Measurements from ENCODE around the gene DDX47. TPM values are rescaled to one million over a fixed set of nuclear protein-coding genes. Genes with fewer than 3 reads are reported as not detected.

The DDX47 gene
- polyA plus RNA-seq, 1 of the 3 experiments (the other 2 are of a cell fraction): 68.4 TPM

DNA sequence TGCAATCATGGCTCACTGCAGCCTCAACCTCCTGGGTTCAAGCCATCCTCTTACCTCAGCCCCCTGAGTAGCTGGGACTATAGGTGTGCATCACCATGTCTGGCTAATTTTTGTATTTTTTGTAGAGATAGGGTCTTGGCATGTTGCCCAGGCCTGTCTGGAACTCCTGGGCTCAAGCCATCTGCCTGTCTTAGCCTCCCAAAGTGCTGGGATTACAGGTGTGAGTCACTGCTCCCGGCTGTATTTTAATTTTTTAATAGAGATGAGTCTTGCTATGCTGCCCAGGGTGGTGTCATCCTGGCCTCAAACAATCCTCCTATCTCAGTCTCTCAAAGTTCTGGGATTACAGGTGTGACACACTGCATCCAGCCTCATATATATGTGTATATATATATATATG is 46.5 kb downstream of the DDX47 start:
- H3K9ac ChIP-seq: no peak overlapping the region
- ChIA-PET CTCF (no interaction called here), POLR2A (no interaction called here)
- no peak for DNase-seq
- WGBS (ENCODE audit: low lambda C conversion rate): 14% methylated on average over 1 of the region's 1 CpG
- H3K4me2 ChIP-seq: no peak overlapping the region
- H4K20me1 ChIP-seq (ENCODE audit: insufficient read depth): no peaks in the 10 kb centered on the region
- no peaks in the 10 kb centered on the region for H3K79me2 ChIP-seq (ENCODE audit: insufficient read depth)
- no peak overlapping the region for H2AFZ ChIP-seq (ENCODE audit: low read depth)
- H3K27ac ChIP-seq (ENCODE audit: low read depth in 2 of 2, low read length in 1 of 2): no peak overlapping the region
- TF ChIP-seq RXRA (IDR thresholded peaks at IDR 0.05; ENCODE audit: borderline replicate concordance, low read depth) (no peak), TCF12 (IDR thresholded peaks at IDR 0.05) (0 out of 2 replicates have a peak, but pooled peaks have one; percentile 15), RCOR1 (IDR thresholded peaks at IDR 0.05; ENCODE audit: low read length) (no peak), POLR2AphosphoS5 (IDR thresholded peaks at IDR 0.05; ENCODE audit: low read depth, low read length) (no peak), JUND (IDR thresholded peaks at IDR 0.05) (no peak; the same call in 1 of the 2 replicates), EP300 (IDR thresholded peaks at IDR 0.05; ENCODE audit: borderline replicate concordance in 1 of 2, low read depth in 1 of 2, low read length in 1 of 2) (no peak), FOSL2 (IDR thresholded peaks at IDR 0.05; ENCODE audit: borderline replicate concordance, low read depth) (peak; percentile 5; the same call in 1 of the 2 replicates), NFIC (IDR thresholded peaks at IDR 0.05; ENCODE audit: borderline replicate concordance) (peak; percentile 48)
- TF ChIP-seq, protein P1, sequence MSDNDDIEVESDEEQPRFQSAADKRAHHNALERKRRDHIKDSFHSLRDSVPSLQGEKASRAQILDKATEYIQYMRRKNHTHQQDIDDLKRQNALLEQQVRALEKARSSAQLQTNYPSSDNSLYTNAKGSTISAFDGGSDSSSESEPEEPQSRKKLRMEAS (IDR thresholded peaks at IDR 0.05; ENCODE audit: low read depth): no peak
- TF ChIP-seq, protein P2, sequence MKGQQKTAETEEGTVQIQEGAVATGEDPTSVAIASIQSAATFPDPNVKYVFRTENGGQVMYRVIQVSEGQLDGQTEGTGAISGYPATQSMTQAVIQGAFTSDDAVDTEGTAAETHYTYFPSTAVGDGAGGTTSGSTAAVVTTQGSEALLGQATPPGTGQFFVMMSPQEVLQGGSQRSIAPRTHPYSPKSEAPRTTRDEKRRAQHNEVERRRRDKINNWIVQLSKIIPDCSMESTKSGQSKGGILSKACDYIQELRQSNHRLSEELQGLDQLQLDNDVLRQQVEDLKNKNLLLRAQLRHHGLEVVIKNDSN (IDR thresholded peaks at IDR 0.05; ENCODE audit: borderline replicate concordance, low read depth): no peak
- TF ChIP-seq, protein P3, sequence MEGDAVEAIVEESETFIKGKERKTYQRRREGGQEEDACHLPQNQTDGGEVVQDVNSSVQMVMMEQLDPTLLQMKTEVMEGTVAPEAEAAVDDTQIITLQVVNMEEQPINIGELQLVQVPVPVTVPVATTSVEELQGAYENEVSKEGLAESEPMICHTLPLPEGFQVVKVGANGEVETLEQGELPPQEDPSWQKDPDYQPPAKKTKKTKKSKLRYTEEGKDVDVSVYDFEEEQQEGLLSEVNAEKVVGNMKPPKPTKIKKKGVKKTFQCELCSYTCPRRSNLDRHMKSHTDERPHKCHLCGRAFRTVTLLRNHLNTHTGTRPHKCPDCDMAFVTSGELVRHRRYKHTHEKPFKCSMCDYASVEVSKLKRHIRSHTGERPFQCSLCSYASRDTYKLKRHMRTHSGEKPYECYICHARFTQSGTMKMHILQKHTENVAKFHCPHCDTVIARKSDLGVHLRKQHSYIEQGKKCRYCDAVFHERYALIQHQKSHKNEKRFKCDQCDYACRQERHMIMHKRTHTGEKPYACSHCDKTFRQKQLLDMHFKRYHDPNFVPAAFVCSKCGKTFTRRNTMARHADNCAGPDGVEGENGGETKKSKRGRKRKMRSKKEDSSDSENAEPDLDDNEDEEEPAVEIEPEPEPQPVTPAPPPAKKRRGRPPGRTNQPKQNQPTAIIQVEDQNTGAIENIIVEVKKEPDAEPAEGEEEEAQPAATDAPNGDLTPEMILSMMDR (IDR thresholded peaks at IDR 0.05): no peak
- H3K9me2 ChIP-seq: no peaks in the 10 kb centered on the region
- no peaks in the 10 kb centered on the region for H3F3A ChIP-seq (replicated peaks; ENCODE audit: insufficient read depth)
- H3K4me3 ChIP-seq (ENCODE audit: low read depth in 2 of 2, low read length in 1 of 2): no peak overlapping the region
- no peaks in the 10 kb centered on the region for H3K4me1 ChIP-seq (ENCODE audit: control insufficient read depth in 1 of 2, insufficient read depth in 2 of 2, low read depth in 1 of 2, low read length in 1 of 2)
- no peaks in the 10 kb centered on the region for H3K27me3 ChIP-seq (ENCODE audit: insufficient read depth)
- no peaks in the 10 kb centered on the region for H3K9me3 ChIP-seq
- H3K36me3 ChIP-seq (replicated peaks in 1 of 2; ENCODE audit: control insufficient read depth in 1 of 2, insufficient read depth in 2 of 2, low read length in 1 of 2): no peaks in the 10 kb centered on the region

DNA sequence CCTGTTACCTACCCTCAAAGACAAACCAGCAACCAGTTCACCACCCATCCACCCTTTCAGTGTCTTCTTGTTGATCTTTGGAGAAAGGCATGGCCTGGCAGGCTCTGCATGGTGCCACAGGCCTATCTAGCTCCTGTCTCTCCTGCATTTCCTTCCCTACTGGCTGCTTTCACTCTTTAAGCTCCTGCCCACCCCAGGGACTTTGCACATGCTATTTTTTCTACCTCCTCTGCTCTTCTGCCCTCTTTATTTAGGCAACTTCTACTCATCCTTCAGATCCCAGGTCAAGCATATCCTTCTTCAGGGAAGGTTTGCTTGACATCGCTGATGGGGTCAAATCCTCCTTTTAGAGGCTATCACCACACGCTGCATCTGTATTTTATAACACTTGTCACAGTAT is 51.1 kb downstream of the DDX47 start:
- H3K4me1 ChIP-seq (ENCODE audit: control insufficient read depth in 1 of 2, insufficient read depth in 2 of 2, low read depth in 1 of 2, low read length in 1 of 2): no peaks in the 10 kb centered on the region
- WGBS (ENCODE audit: low lambda C conversion rate): 96% methylated on average over 2 of the region's 2 CpGs
- no peak overlapping the region for H3K27ac ChIP-seq (ENCODE audit: low read depth in 2 of 2, low read length in 1 of 2)
- H2AFZ ChIP-seq (ENCODE audit: low read depth): no peak overlapping the region
- H3K36me3 ChIP-seq (replicated peaks in 1 of 2; ENCODE audit: control insufficient read depth in 1 of 2, insufficient read depth in 2 of 2, low read length in 1 of 2): no peaks in the 10 kb centered on the region
- no peaks in the 10 kb centered on the region for H3K9me3 ChIP-seq
- no peaks in the 10 kb centered on the region for H3K9me2 ChIP-seq
- peaks cover 12% of the 10 kb centered on the region for H3F3A ChIP-seq (replicated peaks; ENCODE audit: insufficient read depth)
- no peaks in the 10 kb centered on the region for H4K20me1 ChIP-seq (ENCODE audit: insufficient read depth)
- no peak overlapping the region for H3K9ac ChIP-seq
- H3K4me2 ChIP-seq: no peak overlapping the region
- no peak for DNase-seq
- H3K4me3 ChIP-seq (ENCODE audit: low read depth in 2 of 2, low read length in 1 of 2): no peak overlapping the region
- TF ChIP-seq YY1 (IDR thresholded peaks at IDR 0.05; ENCODE audit: low read depth): no peak
- POLR2A ChIA-PET: no interaction called here
- H3K79me2 ChIP-seq (ENCODE audit: insufficient read depth): no peaks in the 10 kb centered on the region
- CTCF ChIA-PET: interaction anchor here (0.8 kb wide), 1 partner anchor 27 kb away, joined by 3 read pairs; no protein-coding TSS in a partner anchor
- no peaks in the 10 kb centered on the region for H3K27me3 ChIP-seq (ENCODE audit: insufficient read depth)
